Thoracic aorta (tissue), 2 donors: ENCODE results near the gene OR56B4. TPM values are rescaled to one million over a fixed set of nuclear protein-coding genes. Genes with fewer than 3 reads are reported as not detected.
"Not testable (repeated sequence)": the region's sequence is repeated elsewhere in the genome, so short reads cannot be mapped to it uniquely, and the experiment has no call there.

Experiments
- ATAC-seq: fragments of 150-250 bp; one replicate; pipeline ENCODE4 v1.8.0; 2017; ENCODE audit warnings: low read depth; ENCODE audit not compliant: insufficient number of reproducible peaks, low FRiP score
- DNase-seq: peaks from one replicate; pipeline ENCODE4 v3.0.0-alpha.2; 2020; ENCODE audit warnings: low spot score
- H3K27ac ChIP-seq, 2 donors: fragments of 200-600 bp; sonication (generic); 1 replicate in 1 of 2; 2 replicates in 1 of 2; pipeline ENCODE4 v1.5.1; 2016; ENCODE audit warnings: mild to moderate bottlenecking in 2 of 2, moderate library complexity in 2 of 2
- H3K27me3 ChIP-seq: fragments of 200-600 bp; sonication (generic); replicated peaks from 2 replicates; pipeline ENCODE4 v1.6.0; 2016; ENCODE audit warnings: mild to moderate bottlenecking; ENCODE audit not compliant: insufficient read depth
- H3K36me3 ChIP-seq: fragments of 200-600 bp; sonication (generic); one replicate; pipeline ENCODE4 v1.5.1; 2016
- H3K4me1 ChIP-seq, 2 donors: fragments of 200-600 bp; sonication (generic); 1 replicate in 1 of 2; 2 replicates in 1 of 2; pipeline versions ENCODE4 v1.5.1 to v1.6.0; 2016; ENCODE audit warnings: low read depth in 2 of 2, mild to moderate bottlenecking in 1 of 2; ENCODE audit not compliant: control insufficient read depth in 1 of 2
- H3K4me3 ChIP-seq: fragments of 200-600 bp; sonication (generic); 2 replicates; pipeline ENCODE4 v1.5.1; 2016; ENCODE audit warnings: mild to moderate bottlenecking
- H3K9me3 ChIP-seq: fragments of 200-600 bp; sonication (generic); 2 replicates; pipeline ENCODE4 v1.5.1; 2016
- total RNA-seq, 2 donors: library from RNA; depleted of rRNA; stranded (reverse); fragments of >200 nt; gene quantifications; one replicate each; pipeline versions ENCODE4 v1.1.0 to v1.2.3, GENCODE V29; 2016
- TF ChIP-seq, protein P1 (sequence below): fragments of 200-600 bp; sonication (generic); IDR thresholded peaks from one replicate; pipeline ENCODE4 v1.5.1; 2019; ENCODE audit warnings: antibody characterized with exemption

The OR56B4 gene
- total RNA-seq, 2 donors from 2014 or later, result not detected

DNA sequence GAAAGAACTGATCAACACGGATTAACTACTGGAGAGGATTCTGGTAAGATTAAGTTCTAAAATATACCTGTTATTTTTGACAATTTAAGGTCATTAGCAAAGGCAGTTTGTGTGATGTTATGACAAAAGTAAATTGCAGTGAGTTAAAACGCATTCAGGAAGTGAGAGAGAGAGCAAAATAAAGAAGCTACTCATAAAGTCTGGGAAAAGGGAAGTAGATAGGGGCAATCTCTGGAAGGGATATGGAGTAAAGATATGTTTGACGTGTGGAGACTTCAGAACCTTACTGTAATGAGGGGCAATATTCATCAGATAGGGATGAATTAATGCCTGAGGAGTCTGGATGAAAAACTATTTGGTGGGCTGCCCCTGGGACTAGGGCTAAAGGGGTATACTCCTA lies 16.8 kb downstream of the OR56B4 start:
- Histone ChIP-seq H3K27ac (no peak overlapping the region), H3K4me1 (no peaks in the 10 kb centered on the region), H3K4me3 (no peak overlapping the region), H3K36me3 (no peaks in the 10 kb centered on the region), H3K27me3 (no peaks in the 10 kb centered on the region), H3K9me3 (no peaks in the 10 kb centered on the region)
- DNase-seq (no peak), ATAC-seq (no peak)
- TF ChIP-seq, protein P1, sequence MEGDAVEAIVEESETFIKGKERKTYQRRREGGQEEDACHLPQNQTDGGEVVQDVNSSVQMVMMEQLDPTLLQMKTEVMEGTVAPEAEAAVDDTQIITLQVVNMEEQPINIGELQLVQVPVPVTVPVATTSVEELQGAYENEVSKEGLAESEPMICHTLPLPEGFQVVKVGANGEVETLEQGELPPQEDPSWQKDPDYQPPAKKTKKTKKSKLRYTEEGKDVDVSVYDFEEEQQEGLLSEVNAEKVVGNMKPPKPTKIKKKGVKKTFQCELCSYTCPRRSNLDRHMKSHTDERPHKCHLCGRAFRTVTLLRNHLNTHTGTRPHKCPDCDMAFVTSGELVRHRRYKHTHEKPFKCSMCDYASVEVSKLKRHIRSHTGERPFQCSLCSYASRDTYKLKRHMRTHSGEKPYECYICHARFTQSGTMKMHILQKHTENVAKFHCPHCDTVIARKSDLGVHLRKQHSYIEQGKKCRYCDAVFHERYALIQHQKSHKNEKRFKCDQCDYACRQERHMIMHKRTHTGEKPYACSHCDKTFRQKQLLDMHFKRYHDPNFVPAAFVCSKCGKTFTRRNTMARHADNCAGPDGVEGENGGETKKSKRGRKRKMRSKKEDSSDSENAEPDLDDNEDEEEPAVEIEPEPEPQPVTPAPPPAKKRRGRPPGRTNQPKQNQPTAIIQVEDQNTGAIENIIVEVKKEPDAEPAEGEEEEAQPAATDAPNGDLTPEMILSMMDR, result no peak

DNA sequence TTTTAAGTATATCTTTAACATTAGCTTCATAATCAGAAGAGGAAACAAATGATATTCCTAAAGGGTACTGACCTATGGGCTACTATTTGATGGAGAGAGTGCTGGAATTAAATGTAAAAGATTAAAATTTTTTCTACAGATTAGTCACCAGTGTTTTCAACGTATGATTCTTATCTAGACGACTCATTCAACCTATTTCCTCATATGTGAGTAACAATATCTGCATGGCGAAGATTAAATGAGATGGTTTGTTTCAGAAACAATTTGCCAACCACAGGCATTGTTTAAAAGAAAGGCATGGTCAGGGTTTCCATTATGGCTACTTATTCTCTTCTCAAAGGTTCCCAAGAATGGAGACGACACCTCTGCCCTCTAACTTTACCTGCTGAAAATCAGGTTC lies 20.4 kb downstream of the OR56B4 start:
- DNase-seq (no peak), ATAC-seq (no peak)
- Histone ChIP-seq H3K27me3 (no peaks in the 10 kb centered on the region), H3K27ac (no peak overlapping the region), H3K9me3 (no peaks in the 10 kb centered on the region), H3K4me1 (no peaks in the 10 kb centered on the region), H3K36me3 (no peaks in the 10 kb centered on the region), H3K4me3 (no peak overlapping the region)
- TF ChIP-seq, protein P1, result no peak

DNA sequence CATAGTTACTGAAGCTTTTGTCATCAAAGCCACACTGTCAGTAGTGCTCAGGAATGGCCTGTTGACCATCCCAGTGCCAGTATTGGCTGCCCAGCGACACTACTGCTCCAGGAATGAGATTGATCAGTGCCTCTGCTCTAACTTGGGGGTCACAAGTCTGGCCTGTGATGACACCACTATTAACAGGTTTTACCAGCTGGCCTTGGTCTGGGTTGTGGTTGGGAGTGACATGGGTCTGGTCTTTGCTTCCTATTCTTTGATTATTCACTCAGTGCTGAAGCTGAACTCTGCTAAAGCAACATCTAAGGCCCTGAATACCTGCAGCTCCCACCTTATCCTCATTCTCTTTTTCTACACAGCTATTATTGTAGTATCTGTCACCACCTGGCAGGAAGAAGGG lies 21.5 kb downstream of the OR56B4 start:
- H3K36me3 ChIP-seq, result no peaks in the 10 kb centered on the region
- H3K9me3 ChIP-seq, result no peaks in the 10 kb centered on the region
- H3K4me1 ChIP-seq, result no peaks in the 10 kb centered on the region
- H3K4me3 ChIP-seq, result no peak overlapping the region
- no peak for DNase-seq
- no peak for ATAC-seq
- no peak overlapping the region for H3K27ac ChIP-seq
- no peaks in the 10 kb centered on the region for H3K27me3 ChIP-seq
- TF ChIP-seq, protein P1, result no peak

DNA sequence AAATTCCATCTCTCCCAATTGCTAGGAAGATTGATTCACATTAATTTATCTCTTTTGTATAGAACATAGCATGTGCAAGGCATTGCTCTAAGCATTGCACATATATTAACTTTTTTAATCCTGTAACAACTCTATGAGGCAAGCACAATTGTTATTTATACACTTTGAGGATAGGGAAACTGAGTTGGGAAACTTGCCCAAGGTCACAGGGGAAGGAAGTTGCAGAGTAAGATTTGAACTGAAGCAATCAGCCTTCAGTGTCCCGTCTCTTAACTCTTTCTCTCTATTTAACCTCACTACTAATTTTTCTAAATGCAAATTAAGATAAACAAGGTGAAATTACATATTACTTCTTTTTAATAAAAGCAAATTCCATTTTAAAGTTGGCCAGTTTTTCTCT lies 22.2 kb downstream of the OR56B4 start:
- Histone ChIP-seq H3K27ac (no peak overlapping the region), H3K27me3 (no peaks in the 10 kb centered on the region), H3K4me3 (no peak overlapping the region), H3K9me3 (no peaks in the 10 kb centered on the region), H3K36me3 (no peaks in the 10 kb centered on the region), H3K4me1 (no peaks in the 10 kb centered on the region)
- DNase-seq (no peak), ATAC-seq (no peak)
- TF ChIP-seq, protein P1, result no peak

DNA sequence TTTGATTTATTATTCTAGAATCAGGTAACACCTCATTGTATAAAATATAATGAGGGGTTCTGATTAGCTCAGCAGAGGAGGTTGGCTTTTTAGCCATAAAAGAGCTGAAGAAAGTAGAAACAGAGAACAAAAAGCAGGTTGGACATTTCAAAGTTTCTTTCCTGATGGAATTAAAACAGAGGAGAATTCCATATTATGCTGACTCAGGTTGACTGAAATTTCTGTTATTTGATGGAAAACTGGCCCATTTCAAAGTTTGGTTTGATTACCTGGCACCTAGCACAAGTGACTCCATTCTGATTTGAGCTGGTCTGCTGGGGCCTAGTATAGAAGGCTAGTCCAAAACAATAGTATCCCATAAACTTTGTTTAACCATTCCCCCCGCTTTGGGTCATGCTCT lies 24.9 kb downstream of the OR56B4 start:
- Histone ChIP-seq H3K9me3 (no peaks in the 10 kb centered on the region), H3K36me3 (no peaks in the 10 kb centered on the region), H3K4me1 (no peaks in the 10 kb centered on the region), H3K27ac (no peak overlapping the region), H3K4me3 (no peak overlapping the region), H3K27me3 (no peaks in the 10 kb centered on the region)
- ATAC-seq (no peak), DNase-seq (no peak)
- TF ChIP-seq, protein P1, result no peak

DNA sequence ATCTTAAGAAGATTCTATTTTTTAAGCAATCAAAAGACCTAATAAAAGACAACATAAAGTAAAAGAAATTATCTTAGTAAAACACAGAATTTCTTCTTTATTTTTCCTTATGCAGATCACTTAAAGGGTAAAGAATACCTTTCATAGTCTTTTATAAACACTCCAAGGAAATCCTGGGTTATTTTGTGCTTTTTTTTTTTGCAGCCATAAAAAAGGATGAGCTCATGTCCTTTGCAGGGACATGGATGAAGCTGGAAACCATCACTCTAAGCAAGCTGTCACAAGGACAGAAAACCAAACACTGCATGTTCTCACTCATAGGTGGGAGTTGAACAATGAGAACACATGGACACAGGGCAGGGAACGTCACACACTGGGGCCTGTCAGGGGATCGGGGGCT lies 28.5 kb downstream of the OR56B4 start:
- DNase-seq, H3K27me3 ChIP-seq, H3K36me3 ChIP-seq, H3K9me3 ChIP-seq, ATAC-seq, H3K27ac ChIP-seq, H3K4me1 ChIP-seq, H3K4me3 ChIP-seq: not testable (repeated sequence)
